HEK293T (cell line): Measurements from ENCODE around the gene SLC34A1.

Source experiments
- CTCF ChIA-PET: fragments of 350-600 bp; formaldehyde crosslinking; extraction: SDS; loops from one replicate; lab custom pipeline; 2021; ENCODE audit warnings: antibody characterized with exemption, inconsistent platforms; lab: Yijun Ruan, JAX
- POLR2A ChIA-PET: fragments of 350-600 bp; formaldehyde crosslinking; extraction: SDS; loops from one replicate; lab custom pipeline; 2020; ENCODE audit warnings: antibody characterized with exemption, inconsistent platforms; lab: Yijun Ruan, JAX
- DNase-seq: peaks from one replicate; pipeline ENCODE4 v3.0.0; 2012; ENCODE audit warnings: mixed read lengths; ENCODE audit errors: extremely low spot score
- ARNT ChIP-seq: fragments of 450-650 bp; IDR thresholded peaks from 2 replicates; pipeline ENCODE4 v1.6.1; 2017; ENCODE audit warnings: mild to moderate bottlenecking
- BHLHE40 ChIP-seq: fragments of 450-650 bp; IDR thresholded peaks from 2 replicates; pipeline ENCODE4 v1.6.1; 2016; ENCODE audit warnings: mild to moderate bottlenecking, moderate library complexity, borderline replicate concordance
- CTBP1 ChIP-seq: fragments of 450-650 bp; IDR thresholded peaks from 2 replicates; pipeline ENCODE4 v1.6.1; 2016; ENCODE audit warnings: borderline replicate concordance
- ELF4 ChIP-seq: fragments of 450-650 bp; IDR thresholded peaks from 2 replicates; pipeline ENCODE4 v1.6.1; 2017; ENCODE audit warnings: antibody characterized with exemption
- FOXA1 ChIP-seq: fragments of 450-650 bp; IDR thresholded peaks from 2 replicates; pipeline ENCODE4 v1.6.1; 2016; ENCODE audit warnings: mild to moderate bottlenecking
- FOXK2 ChIP-seq: fragments of 450-650 bp; IDR thresholded peaks from 2 replicates; pipeline ENCODE4 v1.6.1; 2016; ENCODE audit warnings: mild to moderate bottlenecking
- FOXM1 ChIP-seq: fragments of 450-650 bp; IDR thresholded peaks from 2 replicates; pipeline ENCODE4 v1.6.1; 2017; ENCODE audit warnings: mild to moderate bottlenecking, borderline replicate concordance
- HDGF ChIP-seq: fragments of 450-650 bp; IDR thresholded peaks from 2 replicates; pipeline ENCODE4 v1.6.1; 2017; ENCODE audit warnings: antibody characterized with exemption, borderline replicate concordance
- L3MBTL2 ChIP-seq: fragments of 450-650 bp; conservative IDR thresholded peaks from 2 replicates; pipeline ENCODE4 v1.6.1; 2016; ENCODE audit warnings: mild to moderate bottlenecking
- LEF1 ChIP-seq: fragments of 450-650 bp; IDR thresholded peaks from 2 replicates; pipeline ENCODE4 v1.6.1; 2017; ENCODE audit warnings: mild to moderate bottlenecking, borderline replicate concordance
- NFRKB ChIP-seq: fragments of 450-650 bp; IDR thresholded peaks from 2 replicates; pipeline ENCODE4 v1.6.1; 2016; ENCODE audit warnings: mild to moderate bottlenecking, moderate library complexity
- PKNOX1 ChIP-seq: fragments of 450-650 bp; IDR thresholded peaks from 2 replicates; pipeline ENCODE4 v1.6.1; 2016
- SP1 ChIP-seq: fragments of 450-650 bp; IDR thresholded peaks from 2 replicates; pipeline ENCODE4 v1.6.1; 2017
- SUZ12 ChIP-seq: fragments of 450-650 bp; IDR thresholded peaks from 2 replicates; pipeline ENCODE4 v1.6.1; 2016; ENCODE audit warnings: mild to moderate bottlenecking
- TARDBP ChIP-seq: fragments of 450-650 bp; IDR thresholded peaks from 2 replicates; pipeline ENCODE4 v1.6.1; 2016
- ZNF384 ChIP-seq: fragments of 450-650 bp; IDR thresholded peaks from 2 replicates; pipeline ENCODE4 v1.6.1; 2016

The SLC34A1 gene

GRCh38 chr5:177438468-177438867 is 54.2 kb downstream of the SLC34A1 start:
- no peak for TF ChIP-seq FOXK2
- TF ChIP-seq FOXM1, result no peak
- no peak for TF ChIP-seq HDGF
- TF ChIP-seq ARNT, result no peak
- TF ChIP-seq CTBP1, result no peak
- no peak for DNase-seq
- POLR2A ChIA-PET, result interaction anchor here (4.3 kb wide), 1 partner anchor 12 kb away, joined by 34 read pairs; the partner anchor contains the start of gene GRK6
- CTCF ChIA-PET, result no interaction called here

GRCh38 chr5:177439518-177440053 is 55.4 kb downstream of the SLC34A1 start:
- DNase-seq, result no peak
- TF ChIP-seq L3MBTL2 (no peak), CTBP1 (no peak), ZNF384 (no peak), TARDBP (no peak), ELF4 (no peak), LEF1 (no peak), NFRKB (no peak), PKNOX1 (no peak), HDGF (no peak), ARNT (no peak), FOXM1 (no peak), SP1 (no peak)
- CTCF ChIA-PET, result interaction anchor here (1.6 kb wide), 1 partner anchor 49 kb away, joined by 4 read pairs; no protein-coding TSS in a partner anchor

GRCh38 chr5:177440211-177440989 is 56.2 kb downstream of the SLC34A1 start:
- POLR2A ChIA-PET, result interaction anchor here (7.4 kb wide), 1 partner anchor 15 kb away, joined by 69 read pairs; the partner anchor contains the start of gene GRK6
- TF ChIP-seq ELF4 (no peak), BHLHE40 (no peak), FOXK2 (no peak), FOXA1 (no peak)
- DNase-seq, result no peak
- CTCF ChIA-PET, result interaction anchor here (0.7 to 1.6 kb wide), 3 partner anchors 17 to 58 kb away, joined by 3 to 4 read pairs (median 3); no protein-coding TSS in a partner anchor

More at GRCh38 chr5:177439518-177440053, 55.4 kb downstream of the SLC34A1 start:
- POLR2A ChIA-PET, result interaction anchor here (4.3 to 7.4 kb wide), 2 partner anchors 13 to 14 kb away, joined by 34 to 69 read pairs; partner anchors contain the start of gene GRK6

GRCh38 chr5:177440990-177441780 is 57.0 kb downstream of the SLC34A1 start:
- ChIA-PET POLR2A (interaction anchor here (0.9 to 7.4 kb wide), 3 partner anchors 12 to 16 kb away, joined by 3 to 69 read pairs (median 3); partner anchors contain the start of gene GRK6), CTCF (interaction anchor here (0.7 to 1.2 kb wide), 3 partner anchors 16 to 59 kb away, joined by 3 to 5 read pairs (median 3); no protein-coding TSS in a partner anchor)
- DNase-seq, result no peak
- no peak for TF ChIP-seq NFRKB
- no peak for TF ChIP-seq ARNT
- TF ChIP-seq SUZ12, result no peak
- no peak for TF ChIP-seq LEF1

- POLR2A ChIA-PET, result interaction anchor here (0.9 to 7.4 kb wide), 5 partner anchors 12 to 75 kb away, joined by 3 to 69 read pairs (median 3); partner anchors contain the start of gene GRK6
- CTCF ChIA-PET, result interaction anchor here (1.2 kb wide), 1 partner anchor 53 kb away, joined by 5 read pairs; no protein-coding TSS in a partner anchor
- no peak for DNase-seq
- no peak for TF ChIP-seq SP1
- no peak for TF ChIP-seq FOXM1
- no peak for TF ChIP-seq FOXK2
- TF ChIP-seq ARNT, result no peak
- TF ChIP-seq TARDBP, result no peak
- TF ChIP-seq SUZ12, result no peak
Observed at GRCh38 chr5:177442066-177442826, 58.0 kb downstream of the SLC34A1 start.

GRCh38 chr5:177443144-177443983 is 59.1 kb downstream of the SLC34A1 start:
- DNase-seq, result no peak
- TF ChIP-seq BHLHE40 (no peak), FOXA1 (no peak), TARDBP (no peak), SUZ12 (no peak), ARNT (no peak), L3MBTL2 (no peak)
- CTCF ChIA-PET, result interaction anchor here (1.9 to 2.0 kb wide), 2 partner anchors 11 to 53 kb away, joined by 6 read pairs; no protein-coding TSS in a partner anchor
- POLR2A ChIA-PET, result interaction anchor here (1.0 to 7.4 kb wide), 7 partner anchors 7 to 92 kb away, joined by 3 to 69 read pairs (median 8); partner anchors contain the start of genes GRK6 and LMAN2
